TTC549 (cell line): ENCODE measurements around the gene SORCS1.
"Not testable (repeated sequence)": the region's sequence is repeated elsewhere in the genome, so short reads cannot be mapped to it uniquely, and the experiment has no call there.

Experiments used
- FAIRE-seq: peaks from 2 replicates; lab custom pipeline; 2012; peaks lifted over from hg19 to GRCh38; lab: Jason Lieb, UNC

The SORCS1 gene

DNA sequence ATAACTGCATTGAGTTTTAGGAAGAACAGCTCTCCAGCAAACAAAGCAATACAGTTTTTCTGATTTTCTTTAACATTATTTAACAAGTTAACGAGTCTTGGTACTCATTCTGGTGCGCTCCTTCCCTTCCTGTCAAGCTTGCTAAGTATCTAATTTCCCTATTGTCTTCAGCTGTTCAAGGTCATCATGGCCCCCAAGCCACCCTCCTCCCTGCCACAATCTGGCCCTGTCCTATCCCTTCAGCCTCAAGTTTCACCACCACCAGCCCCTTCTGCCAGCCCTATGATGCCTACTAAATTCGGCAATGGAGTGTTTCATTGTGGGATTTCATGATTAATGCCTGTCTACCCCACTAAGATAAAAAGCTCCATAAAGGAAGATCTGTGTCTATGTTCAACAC, 121.0 kb downstream of the SORCS1 start:
- no peak for FAIRE-seq

DNA sequence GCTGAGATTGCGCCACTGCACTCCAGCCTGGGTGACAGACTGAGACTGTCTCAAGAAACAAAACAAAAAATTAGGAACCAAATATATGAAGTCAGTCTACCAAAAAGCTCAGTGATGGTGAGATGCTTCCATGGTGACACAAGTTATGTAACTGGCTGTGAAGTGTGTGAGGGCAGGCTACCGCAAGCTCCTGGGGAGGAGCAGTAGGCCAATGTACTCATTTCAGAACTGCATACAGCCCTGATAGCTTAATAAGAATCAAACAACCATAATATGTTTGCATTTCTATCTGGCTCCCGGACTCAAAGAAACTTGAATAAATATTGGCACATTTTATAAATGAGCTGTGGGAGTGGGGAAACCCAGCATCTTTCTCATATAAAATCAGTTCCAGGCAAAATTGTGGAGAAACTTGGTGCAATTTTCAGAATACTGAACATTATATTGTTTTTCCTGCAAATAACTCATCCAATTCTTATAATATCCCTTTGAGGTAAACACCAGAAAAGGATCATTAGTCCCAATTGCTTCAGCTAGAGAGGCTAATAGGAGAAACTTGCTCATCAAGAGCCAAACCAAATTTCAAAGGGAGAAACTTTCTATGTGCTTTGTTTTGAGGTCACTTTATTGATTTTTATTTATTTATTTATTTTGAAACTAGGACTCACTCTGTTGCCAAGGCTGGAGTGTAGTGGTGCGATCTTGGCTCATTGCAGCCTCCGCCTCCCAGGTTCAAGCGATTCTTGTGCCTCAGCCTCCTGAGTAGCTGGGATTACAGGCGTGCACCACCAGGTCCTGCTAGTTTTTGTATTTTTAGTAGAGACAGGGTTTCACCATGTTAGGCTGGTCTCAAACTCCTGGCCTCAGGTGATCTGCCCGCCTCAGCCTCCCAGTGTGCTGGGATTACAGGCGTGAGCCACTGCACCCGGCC, 127.0 kb downstream of the SORCS1 start:
- no peak for FAIRE-seq

DNA sequence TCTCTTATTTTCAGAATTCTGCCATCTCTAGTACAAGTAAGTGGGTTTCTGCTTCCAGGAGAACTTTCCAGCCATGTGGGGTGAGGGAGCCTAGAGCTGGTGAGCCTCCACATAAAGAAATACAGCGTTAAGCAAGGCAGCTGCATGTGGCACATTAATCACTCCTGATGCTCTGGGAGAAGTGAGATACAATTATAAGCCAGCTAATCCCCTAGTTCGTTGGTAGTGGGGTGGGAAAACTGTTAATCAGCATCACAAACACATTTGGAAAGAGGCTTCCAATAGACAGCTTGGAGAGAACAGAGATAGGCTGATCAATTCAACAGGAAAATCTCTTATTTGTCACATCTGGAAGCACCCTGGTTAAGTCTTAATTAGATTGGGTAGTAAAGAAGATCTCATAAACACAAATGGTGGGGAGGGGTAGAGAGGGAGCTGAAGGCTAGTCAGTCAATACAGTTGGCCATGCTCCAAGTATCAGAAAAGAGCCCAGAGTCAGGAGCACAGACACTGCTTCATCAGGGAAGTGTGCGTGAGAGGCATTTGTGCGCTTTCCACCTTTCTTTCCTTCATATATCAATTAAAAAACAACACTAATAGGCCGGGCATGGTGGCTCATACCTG, 130.6 kb downstream of the SORCS1 start:
- FAIRE-seq, result no peak

DNA sequence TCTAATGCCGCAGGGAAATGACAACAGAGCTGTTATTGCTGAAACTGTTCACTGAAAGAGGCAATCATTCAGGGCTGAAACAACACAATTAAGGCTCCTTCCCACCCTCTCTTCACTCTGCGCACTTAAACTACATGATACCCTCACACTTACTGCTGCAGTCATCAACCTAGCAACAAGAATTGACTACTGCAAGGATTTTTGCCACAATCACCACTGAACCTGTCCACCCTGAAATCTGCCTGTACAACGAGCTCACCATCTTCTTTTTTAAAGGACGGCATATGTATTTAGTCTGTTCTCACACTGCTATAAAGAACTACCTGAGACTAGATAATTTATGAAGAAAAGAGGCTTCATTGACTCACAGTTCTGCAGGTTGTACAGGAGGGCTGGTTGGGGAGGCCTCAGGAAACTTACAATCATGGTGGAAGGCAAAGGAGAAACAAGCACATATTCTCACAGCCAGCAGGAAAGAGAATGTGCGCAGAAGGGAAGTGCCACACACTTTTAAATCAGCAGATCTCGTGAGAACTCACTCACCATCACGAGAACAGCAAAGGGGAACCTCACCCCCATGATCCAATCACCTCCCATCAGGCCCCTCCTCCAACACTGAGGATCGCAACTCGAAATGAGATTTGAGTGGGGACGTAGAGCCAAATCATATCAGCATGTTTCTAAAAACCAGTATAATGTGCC, 131.7 kb downstream of the SORCS1 start:
- no peak for FAIRE-seq

DNA sequence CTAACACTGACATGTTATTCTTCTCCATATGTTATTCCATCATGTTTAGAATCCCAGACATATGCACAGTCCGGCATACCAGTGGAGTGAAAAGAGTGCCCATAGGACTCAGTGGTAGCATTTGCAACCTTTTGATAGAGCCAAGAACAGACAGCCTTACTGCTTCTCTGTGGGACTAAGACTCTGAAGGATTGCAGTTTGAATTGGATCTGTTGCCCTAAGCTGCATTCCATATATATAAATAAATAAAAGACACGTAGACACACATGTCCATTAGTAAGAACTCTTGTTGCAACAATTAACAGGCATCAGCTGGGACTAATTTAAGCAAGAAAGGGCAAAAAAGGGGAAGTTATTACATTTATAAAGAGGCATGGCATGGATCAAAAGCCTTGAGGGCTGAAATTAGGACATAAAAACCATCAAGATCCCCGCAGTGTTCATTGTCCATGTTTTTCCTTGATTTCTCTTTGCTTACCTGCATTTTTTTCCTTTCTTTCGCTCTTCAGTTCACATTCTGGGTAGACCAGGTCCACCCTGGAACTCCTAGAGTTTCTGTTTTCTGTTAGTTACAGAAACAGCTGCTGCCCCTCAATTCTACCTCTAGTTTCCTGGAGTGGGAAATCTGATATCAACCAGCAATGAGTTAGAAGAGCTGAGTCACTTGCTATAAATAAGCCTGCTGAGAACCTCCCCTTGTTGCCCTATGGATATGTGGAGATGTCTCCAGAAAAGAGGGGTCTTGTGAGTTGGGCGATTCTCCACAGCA, 132.4 kb downstream of the SORCS1 start:
- FAIRE-seq, result no peak

DNA sequence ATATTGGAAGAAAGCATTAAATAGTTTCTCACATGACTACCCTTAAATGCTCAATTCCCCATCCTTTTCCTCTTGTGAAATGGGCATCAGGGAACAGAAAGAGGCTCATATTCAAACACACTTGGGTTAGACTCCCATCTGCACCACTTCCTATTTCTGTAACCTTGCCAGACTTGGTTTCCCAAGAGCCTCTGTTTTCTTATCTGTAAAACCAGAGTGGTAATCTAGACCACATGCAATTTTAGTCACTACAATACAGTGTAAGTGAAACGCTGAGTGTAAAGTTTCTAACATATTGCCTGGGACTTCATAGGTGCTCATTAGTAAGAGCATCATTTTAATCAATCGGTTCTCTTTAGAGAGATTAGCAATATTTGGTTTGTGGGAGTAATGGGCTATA, 136.3 kb downstream of the SORCS1 start:
- FAIRE-seq, result no peak

DNA sequence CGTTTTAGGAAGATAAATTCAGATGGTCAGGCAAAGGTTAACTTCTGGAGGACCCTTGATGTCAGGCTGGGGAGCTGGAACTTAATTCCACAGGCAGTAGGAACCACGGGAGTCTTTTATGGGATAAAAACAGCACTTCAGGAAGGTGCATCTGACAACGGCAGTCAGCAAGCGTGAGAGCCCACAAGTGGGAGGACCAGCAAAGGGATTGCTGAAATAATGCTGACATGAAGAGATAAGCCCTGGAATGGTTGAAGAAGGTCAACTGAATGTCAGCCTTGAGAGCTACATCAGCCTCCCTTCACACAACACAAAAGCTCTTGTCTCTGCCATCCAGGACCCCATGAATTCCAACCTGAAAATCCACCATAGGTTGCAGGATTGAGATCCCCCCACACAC, 138.8 kb downstream of the SORCS1 start:
- FAIRE-seq, result no peak

DNA sequence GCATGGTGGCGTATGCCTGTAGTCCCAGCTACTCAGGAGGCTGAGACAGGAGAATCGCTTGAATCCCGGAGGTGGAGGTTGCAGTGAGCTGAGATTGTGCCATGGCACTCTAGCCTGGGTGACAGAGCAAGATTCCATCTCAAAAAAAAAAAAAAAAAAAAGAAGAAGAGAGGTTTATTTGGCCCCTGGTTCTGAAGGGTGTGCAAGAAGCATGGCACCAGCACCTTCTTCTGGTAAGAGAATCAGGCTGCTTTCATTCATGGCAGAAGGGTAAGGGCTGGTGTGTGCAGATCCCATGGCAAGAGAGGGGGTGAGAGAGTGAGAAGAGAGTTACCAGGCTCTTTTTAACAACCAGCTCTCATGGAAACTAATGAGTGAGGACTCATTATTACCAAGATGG, 140.5 kb downstream of the SORCS1 start:
- FAIRE-seq, result not testable (repeated sequence)

DNA sequence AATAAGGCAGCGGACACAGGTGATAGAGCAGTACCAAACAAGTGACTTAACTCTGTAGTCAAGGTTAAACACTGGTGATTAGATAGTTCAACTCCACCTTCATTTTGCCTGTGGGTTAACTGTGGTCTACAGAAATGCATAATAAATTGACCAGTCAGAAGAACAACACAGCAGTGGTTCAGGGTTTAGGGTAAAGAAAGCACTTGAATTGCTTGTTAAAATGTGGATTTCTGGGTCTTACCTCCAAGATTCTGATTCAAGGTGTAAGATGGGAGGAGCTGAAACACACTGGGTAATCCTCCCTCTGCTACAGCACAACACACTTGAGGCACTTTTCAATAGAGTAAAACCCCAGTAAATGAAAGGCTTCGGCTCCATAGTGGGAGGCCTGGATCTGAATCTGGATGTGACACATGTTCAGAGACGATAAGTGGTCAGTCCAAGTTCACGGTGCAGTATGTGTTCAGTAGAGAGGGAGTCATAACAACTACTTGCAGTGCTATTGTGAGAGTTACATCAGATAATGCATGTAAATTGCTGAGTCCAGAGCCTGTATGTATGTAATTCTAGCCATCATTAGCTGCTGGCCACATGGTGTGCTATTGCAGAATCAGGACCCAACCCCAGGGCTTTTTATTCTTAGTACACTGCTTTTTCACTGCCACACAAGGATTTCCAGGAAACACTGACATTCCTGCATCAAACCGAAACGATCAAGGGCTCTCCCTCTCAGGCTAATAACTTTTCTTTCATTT, 141.7 kb downstream of the SORCS1 start:
- FAIRE-seq, result no peak

DNA sequence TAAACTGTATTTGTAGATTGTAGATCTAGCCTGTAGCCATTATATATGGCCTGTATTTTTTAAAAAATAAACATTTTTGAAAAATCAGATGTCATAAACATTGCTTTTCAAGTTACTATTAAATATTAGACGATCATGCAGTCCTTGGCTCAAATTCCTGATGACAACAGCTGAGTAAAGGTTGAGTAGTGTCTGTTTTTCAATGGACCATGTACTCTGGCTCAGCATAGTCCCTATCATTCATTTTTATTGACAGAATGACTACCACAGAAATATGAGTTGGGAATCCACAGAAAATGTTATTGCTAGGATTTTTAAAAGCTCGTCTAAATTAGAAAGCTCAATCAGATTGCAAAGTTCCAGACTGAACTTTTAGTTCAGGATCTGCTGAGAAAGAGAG, 145.4 kb downstream of the SORCS1 start:
- no peak for FAIRE-seq

DNA sequence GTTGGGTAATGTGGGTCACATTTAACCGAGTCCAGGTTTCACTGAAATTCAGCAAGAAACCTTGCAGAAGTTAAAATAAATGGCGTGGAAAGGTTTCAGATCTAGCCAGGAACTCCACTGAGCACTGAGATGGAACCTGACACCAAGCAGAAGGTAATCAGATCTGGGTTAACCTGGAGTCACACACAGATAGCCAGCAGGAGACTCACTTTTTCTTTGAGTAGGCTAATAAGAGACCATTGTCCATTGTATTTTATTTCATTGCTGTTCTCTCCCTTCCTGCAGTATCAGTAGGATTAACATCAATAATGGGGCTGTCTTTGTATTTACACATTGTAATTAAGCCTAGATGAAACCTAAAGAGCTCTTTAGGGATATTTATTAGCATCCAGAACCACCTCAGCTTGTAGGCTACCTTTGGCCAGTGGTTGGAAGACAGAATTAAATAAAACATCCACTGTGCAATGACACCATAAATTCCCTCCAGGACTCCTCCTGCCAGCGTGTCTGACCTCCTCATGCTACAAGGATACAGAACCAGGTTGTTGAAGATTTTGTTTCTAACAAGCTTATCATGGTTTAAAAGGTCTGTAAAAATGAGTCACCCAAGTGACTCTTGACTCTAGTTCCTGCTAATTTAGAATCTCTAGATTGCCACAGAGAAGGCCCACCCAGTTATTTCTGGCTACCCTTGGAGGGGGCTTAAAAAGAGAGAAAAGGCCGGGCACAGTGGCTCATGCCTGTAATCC, 151.1 kb downstream of the SORCS1 start:
- no peak for FAIRE-seq

DNA sequence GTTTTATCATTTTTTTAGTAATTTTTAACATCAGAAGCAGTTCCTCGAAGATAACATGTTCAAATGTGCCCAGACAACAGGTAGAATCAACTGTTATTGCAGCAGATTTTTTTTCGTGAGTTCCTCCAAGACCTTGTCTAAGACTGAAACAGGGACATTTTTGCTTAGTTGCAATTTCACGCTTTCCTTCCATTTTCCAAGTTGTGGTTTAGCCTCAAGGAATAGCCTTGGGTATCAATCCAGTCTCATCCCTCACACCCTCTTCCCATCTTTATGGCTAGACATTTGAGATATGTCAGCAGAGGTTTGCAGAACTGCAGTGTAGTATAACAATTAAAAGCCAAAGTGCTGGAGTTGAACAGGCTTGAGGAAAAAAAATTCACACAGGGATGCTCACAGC, 152.5 kb downstream of the SORCS1 start:
- FAIRE-seq, result no peak

DNA sequence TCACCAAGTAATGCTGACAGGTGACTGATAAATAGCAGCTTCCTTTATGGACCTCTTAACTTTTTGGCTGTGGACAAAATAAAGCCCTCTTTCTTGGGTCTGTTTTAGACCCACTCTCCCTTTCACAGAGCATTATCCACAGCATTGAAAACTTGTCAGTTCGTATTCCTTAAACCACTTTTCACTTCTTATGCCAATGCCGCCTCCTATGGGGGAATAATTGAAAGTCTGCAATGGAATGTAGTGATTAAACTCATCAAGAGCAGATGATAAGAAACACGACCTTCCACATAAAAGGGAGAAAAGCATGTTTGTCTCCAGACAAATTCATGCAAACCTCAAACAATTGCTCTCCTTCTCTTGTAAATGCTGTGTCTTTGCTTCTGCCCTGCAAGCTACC, 153.4 kb downstream of the SORCS1 start:
- FAIRE-seq, result no peak

DNA sequence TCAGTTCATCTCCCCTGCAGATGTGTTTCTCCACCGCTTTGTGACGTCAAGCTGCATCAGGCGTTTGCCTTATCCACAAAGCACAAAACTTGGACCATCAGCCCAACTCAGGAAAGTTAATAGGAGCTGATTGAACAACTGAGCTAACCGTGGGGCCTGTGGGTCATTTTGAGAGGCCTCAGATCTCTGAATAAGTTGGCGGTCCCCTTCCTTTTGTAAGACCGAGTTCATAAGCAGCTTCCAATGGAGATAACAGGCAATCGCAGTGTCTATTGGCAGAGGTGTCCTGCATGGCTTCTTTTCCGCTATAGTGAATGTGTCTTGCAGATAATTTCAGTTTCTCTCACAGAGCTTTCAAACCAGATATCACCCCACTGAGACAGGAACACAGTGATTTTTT, 154.0 kb downstream of the SORCS1 start:
- FAIRE-seq, result no peak

DNA sequence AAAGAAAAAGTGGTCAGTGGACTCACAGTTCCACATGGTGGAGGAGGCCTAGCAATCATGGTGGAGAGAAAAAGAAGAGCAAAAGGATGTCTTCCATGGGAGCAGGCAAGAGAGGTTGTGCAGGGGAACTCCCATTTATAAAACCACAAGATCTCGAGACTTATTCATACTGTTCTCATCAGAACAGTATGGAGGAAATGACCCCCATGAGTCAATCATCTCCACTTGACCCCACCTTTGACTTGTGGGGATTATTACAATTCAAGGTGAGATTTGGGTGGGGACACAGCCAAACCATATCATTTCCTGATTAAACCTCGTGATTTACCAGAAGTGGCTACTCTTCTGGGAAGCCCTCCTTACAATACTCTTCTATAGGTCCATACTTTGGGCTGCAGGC, 160.1 kb downstream of the SORCS1 start:
- FAIRE-seq, result no peak

DNA sequence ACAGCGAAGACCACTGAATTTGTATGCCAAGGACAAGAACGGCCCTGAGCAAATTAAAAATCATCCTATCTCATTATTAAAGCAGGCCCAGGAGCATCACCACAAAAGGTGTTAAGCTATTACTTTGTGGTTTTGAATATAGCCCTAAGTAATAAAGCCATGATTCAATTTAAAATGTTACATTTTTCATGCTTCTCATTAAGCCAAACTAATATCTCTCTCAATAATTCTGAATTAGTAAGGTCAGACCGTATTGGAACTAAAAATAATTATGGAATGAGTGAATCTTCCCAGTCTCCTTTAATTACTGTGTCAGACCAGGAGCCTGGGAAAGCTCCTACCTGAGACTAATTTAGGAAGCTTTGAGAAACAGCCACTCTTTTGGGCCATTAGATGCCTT, 162.4 kb downstream of the SORCS1 start:
- FAIRE-seq, result no peak

DNA sequence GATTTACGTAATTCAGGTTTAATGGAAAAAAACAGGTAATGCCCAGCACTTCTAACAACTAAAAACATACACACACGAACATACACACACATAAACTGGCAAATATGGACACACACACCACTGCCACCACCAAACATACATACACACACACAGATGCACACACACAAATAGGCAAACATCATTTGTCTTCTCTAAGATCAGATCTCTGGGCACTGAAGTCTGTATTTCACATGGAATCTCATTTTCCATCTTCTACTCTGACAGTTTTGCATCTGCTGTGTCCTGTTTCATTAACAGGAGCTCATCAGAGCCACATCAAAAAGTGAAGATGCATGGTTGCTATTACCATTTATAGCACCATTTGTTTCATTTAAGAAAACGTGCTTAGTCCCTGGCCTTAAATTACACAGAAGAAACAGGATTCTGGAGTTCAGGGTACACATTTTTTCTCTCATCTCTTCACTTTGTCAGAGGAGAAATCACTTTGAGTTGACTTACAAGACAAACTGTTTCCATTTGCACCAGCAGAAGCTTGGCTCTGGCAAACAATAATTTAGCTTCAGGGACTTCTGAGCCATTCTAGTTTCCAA, 165.3 kb downstream of the SORCS1 start:
- FAIRE-seq, result no peak

DNA sequence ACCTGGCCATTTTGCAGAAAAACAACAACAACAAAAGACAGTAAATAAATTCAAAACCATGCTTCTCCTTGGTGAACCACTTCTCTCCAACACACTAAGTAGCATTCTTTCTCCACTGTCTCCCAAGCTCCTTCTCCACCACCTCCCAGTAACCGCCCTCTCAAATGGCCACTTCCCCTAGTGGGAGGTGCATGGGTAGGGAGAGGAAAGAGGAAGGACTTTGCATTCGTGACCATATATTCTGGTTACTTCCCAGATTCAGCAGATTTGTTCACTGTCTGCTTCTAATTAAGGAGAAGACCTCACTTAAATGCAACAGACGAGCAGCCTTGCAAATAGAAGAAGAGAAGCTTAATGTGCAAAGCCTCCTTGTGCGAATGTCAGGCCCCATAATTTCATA, 166.8 kb downstream of the SORCS1 start:
- FAIRE-seq, result no peak

DNA sequence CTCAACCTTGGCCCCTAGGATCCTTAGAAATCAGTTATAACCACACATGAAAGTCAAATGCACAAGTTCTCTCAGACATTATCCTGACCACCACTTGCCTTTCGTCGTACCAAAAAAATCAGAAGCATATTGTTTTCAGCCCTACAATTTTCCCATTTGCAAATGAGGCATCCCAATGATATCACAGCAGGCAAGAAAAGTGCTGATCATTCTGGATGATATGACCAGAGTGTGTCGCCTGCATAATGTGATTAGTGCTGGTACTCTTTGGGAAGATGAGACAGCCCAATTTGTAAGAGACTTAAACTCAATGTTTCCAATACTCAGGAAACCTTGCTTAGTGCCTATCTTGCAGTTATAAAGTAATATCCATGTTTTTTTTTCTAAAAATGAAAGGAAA, 168.0 kb downstream of the SORCS1 start:
- no peak for FAIRE-seq

DNA sequence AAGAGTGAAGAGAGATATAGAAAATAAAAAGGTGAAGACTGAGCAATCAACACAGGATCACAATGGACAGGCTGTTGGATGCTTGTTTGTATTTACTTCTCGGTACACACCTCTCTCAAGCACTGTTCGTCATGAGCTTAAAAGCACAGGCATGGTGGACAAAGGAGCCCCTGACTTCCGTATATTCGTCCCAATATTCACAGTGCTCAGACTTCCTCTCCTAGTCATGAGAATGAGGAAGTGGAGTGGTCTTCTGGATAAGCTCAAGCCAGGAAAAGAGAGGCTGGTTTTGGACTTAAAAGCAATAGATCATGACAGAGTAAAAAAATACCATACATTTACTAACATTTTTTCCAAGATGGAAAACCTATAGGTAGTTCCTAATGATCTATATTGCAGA, 172.5 kb downstream of the SORCS1 start:
- FAIRE-seq, result no peak

DNA sequence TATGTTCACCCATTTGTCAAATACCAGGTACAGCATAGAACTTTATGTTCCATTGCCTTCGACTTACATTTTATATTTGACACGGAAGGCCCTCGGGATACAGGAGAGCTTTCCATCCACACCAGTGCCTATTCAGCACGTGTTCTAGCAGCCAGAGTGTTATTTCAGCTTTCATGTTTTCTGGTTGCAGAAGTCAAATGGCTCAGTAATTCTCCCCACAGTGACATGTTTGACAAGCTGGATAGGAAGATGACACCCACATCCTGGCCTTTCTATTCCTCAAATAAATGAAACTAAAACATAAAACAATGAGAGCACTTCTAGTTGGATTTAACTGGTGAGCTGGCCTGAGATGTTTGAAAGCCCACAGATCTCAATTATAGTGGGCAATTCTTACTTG, 173.4 kb downstream of the SORCS1 start:
- FAIRE-seq, result no peak
